ENCODE data around the gene NANOS2.

The NANOS2 gene

GRCh38 chr19:45952686-45953505 is 38.3 kb upstream of the NANOS2 start:
- TF ChIP-seq EZH2phosphoT487 (IDR thresholded peaks at IDR 0.05; ENCODE audit: low read length) (no peak), EZH2 (optimal IDR thresholded peaks at IDR 0.05; ENCODE audit: low read depth, low read length) (no peak)
- TF ChIP-seq, protein P1, sequence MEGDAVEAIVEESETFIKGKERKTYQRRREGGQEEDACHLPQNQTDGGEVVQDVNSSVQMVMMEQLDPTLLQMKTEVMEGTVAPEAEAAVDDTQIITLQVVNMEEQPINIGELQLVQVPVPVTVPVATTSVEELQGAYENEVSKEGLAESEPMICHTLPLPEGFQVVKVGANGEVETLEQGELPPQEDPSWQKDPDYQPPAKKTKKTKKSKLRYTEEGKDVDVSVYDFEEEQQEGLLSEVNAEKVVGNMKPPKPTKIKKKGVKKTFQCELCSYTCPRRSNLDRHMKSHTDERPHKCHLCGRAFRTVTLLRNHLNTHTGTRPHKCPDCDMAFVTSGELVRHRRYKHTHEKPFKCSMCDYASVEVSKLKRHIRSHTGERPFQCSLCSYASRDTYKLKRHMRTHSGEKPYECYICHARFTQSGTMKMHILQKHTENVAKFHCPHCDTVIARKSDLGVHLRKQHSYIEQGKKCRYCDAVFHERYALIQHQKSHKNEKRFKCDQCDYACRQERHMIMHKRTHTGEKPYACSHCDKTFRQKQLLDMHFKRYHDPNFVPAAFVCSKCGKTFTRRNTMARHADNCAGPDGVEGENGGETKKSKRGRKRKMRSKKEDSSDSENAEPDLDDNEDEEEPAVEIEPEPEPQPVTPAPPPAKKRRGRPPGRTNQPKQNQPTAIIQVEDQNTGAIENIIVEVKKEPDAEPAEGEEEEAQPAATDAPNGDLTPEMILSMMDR (IDR thresholded peaks at IDR 0.05; ENCODE audit: low read length), result no peak
- H3F3A ChIP-seq (ENCODE audit: insufficient read depth, low read length), result no peaks in the 10 kb centered on the region
- no peaks in the 10 kb centered on the region for H3K9me2 ChIP-seq (replicated peaks; ENCODE audit: insufficient read depth, low read length)
- no peaks in the 10 kb centered on the region for H3K79me2 ChIP-seq (ENCODE audit: low read length)
- H2AFZ ChIP-seq (ENCODE audit: low read length), result peak overlapping the region; percentile 98
- H3K27ac ChIP-seq (ENCODE audit: low read length), result no peak overlapping the region
- no peaks in the 10 kb centered on the region for H3K36me3 ChIP-seq (replicated peaks; ENCODE audit: insufficient read depth, low read length)
- no peaks in the 10 kb centered on the region for H3K9me3 ChIP-seq (replicated peaks; ENCODE audit: insufficient read depth, low read length)
- peaks cover 68% of the 10 kb centered on the region for H3K27me3 ChIP-seq (replicated peaks; ENCODE audit: insufficient read depth, low read length)
- peak; percentile 17 for DNase-seq
- H4K20me1 ChIP-seq (ENCODE audit: insufficient read depth, low read length), result no peaks in the 10 kb centered on the region
- H3K4me3 ChIP-seq (ENCODE audit: low read length), result peak overlapping the region; percentile 66
- H3K4me1 ChIP-seq (ENCODE audit: low read length), result peaks cover 7% of the 10 kb centered on the region
- H3K4me2 ChIP-seq (ENCODE audit: low read depth, low read length), result peak overlapping the region; percentile 76
- H3K9ac ChIP-seq (ENCODE audit: low read length), result no peak overlapping the region

DNA sequence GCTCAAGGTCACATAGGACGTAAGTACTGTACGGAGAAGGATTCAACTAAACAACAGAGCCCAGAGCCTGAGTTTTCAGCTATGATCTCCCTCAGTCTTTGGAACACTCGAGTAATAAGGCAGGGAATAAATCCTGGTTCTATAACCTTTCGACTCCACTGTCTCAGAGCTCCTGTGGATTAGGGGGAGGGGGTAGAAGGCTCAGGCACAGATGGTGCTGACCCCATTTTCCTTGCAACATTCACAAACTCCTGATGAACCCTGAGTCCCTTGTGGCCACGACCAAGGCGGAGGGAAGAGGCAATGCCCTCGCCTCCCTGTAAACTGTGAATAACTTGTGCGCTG is 37.7 kb upstream of the NANOS2 start:
- Histone ChIP-seq H3K79me2 (ENCODE audit: low read length) (no peaks in the 10 kb centered on the region), H4K20me1 (ENCODE audit: insufficient read depth, low read length) (no peaks in the 10 kb centered on the region), H3K9me2 (replicated peaks; ENCODE audit: insufficient read depth, low read length) (no peaks in the 10 kb centered on the region), H3K9me3 (replicated peaks; ENCODE audit: insufficient read depth, low read length) (no peaks in the 10 kb centered on the region), H3K27ac (ENCODE audit: low read length) (no peak overlapping the region), H3K4me3 (ENCODE audit: low read length) (no peak overlapping the region), H3K36me3 (replicated peaks; ENCODE audit: insufficient read depth, low read length) (no peaks in the 10 kb centered on the region), H3F3A (ENCODE audit: insufficient read depth, low read length) (no peaks in the 10 kb centered on the region), H3K4me1 (ENCODE audit: low read length) (peaks cover 7% of the 10 kb centered on the region), H3K9ac (ENCODE audit: low read length) (no peak overlapping the region), H3K27me3 (replicated peaks; ENCODE audit: insufficient read depth, low read length) (peaks cover 68% of the 10 kb centered on the region), H2AFZ (ENCODE audit: low read length) (no peak overlapping the region), H3K4me2 (ENCODE audit: low read depth, low read length) (no peak overlapping the region; the same call in 1 of the 2 replicates)
- no peak for DNase-seq
- TF ChIP-seq, protein P1 (IDR thresholded peaks at IDR 0.05; ENCODE audit: low read length), result no peak
- TF ChIP-seq EZH2phosphoT487 (IDR thresholded peaks at IDR 0.05; ENCODE audit: low read length) (no peak), EZH2 (optimal IDR thresholded peaks at IDR 0.05; ENCODE audit: low read depth, low read length) (no peak)

GRCh38 chr19:45947926-45948325 is 33.3 kb upstream of the NANOS2 start:
- Histone ChIP-seq H3K4me1 (ENCODE audit: low read length) (peaks cover 2% of the 10 kb centered on the region), H3F3A (ENCODE audit: insufficient read depth, low read length) (no peaks in the 10 kb centered on the region), H3K36me3 (replicated peaks; ENCODE audit: insufficient read depth, low read length) (no peaks in the 10 kb centered on the region), H4K20me1 (ENCODE audit: insufficient read depth, low read length) (no peaks in the 10 kb centered on the region), H3K9me2 (replicated peaks; ENCODE audit: insufficient read depth, low read length) (no peaks in the 10 kb centered on the region), H2AFZ (ENCODE audit: low read length) (no peak overlapping the region), H3K9ac (ENCODE audit: low read length) (no peak overlapping the region), H3K27me3 (replicated peaks; ENCODE audit: insufficient read depth, low read length) (peaks cover 81% of the 10 kb centered on the region), H3K4me2 (ENCODE audit: low read depth, low read length) (no peak overlapping the region), H3K9me3 (replicated peaks; ENCODE audit: insufficient read depth, low read length) (no peaks in the 10 kb centered on the region), H3K27ac (ENCODE audit: low read length) (no peak overlapping the region), H3K4me3 (ENCODE audit: low read length) (no peak overlapping the region), H3K79me2 (ENCODE audit: low read length) (no peaks in the 10 kb centered on the region)
- no peak for DNase-seq
- TF ChIP-seq EZH2 (optimal IDR thresholded peaks at IDR 0.05; ENCODE audit: low read depth, low read length), result no peak
- TF ChIP-seq EZH2phosphoT487 (IDR thresholded peaks at IDR 0.05; ENCODE audit: low read length), result no peak
- TF ChIP-seq, protein P1 (IDR thresholded peaks at IDR 0.05; ENCODE audit: low read length), result no peak
